GM12891 (cell line): Measurements from ENCODE around the gene ZNF700.
"Not testable (repeated sequence)": the region's sequence is repeated elsewhere in the genome, so short reads cannot be mapped to it uniquely, and the experiment has no call there.

ENCODE experiments used
- POLR2A ChIP-seq: IDR thresholded peaks from 2 replicates; pipeline ENCODE4 v1.6.1; 2011; ENCODE audit warnings: low read depth, low read length, control low read depth
- POLR2AphosphoS5 ChIP-seq: IDR thresholded peaks from 2 replicates; pipeline ENCODE4 v1.6.1; 2011; ENCODE audit warnings: low read depth, low read length, control low read depth
- TAF1 ChIP-seq: IDR thresholded peaks from 2 replicates; pipeline ENCODE4 v1.6.1; 2011; ENCODE audit warnings: low read depth, low read length, control low read depth

- TF ChIP-seq POLR2AphosphoS5, POLR2A, TAF1: not testable (repeated sequence)
Observed at GRCh38 chr19:11911937-11912336, 13.0 kb upstream of the ZNF700 start.
